ENCODE data around the gene KRTAP21-3. TPM values are rescaled to one million over a fixed set of nuclear protein-coding genes. Genes with fewer than 3 reads are reported as not detected.

KRTAP21-3 gene
- total and polyA plus RNA-seq, 2 donors (not counting 3 experiments of a cell fraction or from before 2014, with no cell fraction given): not detected

DNA sequence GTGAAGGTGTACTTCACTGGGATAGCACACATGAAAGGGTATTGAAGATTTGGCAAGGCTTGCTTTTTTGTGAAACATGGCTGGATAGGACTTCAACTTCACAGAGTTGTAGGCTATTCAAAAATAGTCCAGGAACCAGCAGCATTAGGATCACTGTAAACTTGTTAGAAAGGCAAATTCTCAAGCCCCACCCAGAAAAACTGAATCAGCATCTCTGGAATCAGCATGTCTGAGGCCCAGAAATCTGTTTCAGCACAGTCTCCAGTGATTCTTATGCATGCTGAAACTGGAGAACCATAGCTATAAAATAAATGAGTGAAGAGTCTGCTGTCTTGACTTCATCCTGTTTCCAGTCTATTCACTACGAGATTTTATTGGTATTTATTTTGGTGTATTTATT lies 8.1 kb upstream of the KRTAP21-3 start:
- Histone ChIP-seq H3K27ac (ENCODE audit: insufficient read depth, low read depth, low read length) (no peak overlapping the region), H2AFZ (ENCODE audit: low read depth, low read length) (no peak overlapping the region), H3K9ac (replicated peaks; ENCODE audit: extremely low read depth, insufficient read depth, low read length) (no peak overlapping the region), H3K27me3 (ENCODE audit: control insufficient read depth in 2 of 2, insufficient read depth in 2 of 2, low read length in 2 of 2) (no peaks in the 10 kb centered on the region), H3K4me1 (ENCODE audit: control insufficient read depth, extremely low read depth, insufficient read depth, low read length) (no peaks in the 10 kb centered on the region), H4K20me1 (replicated peaks; ENCODE audit: control insufficient read depth, extremely low read depth, insufficient read depth, low read length) (no peaks in the 10 kb centered on the region), H3K79me2 (ENCODE audit: control insufficient read depth, insufficient read depth, low read length) (no peaks in the 10 kb centered on the region), H3K9me3 (replicated peaks; ENCODE audit: control insufficient read depth, insufficient read depth, low read length) (peaks cover 5% of the 10 kb centered on the region), H3K9me1 (replicated peaks; ENCODE audit: control insufficient read depth, extremely low read depth, insufficient read depth, low read length) (no peaks in the 10 kb centered on the region), H3K4me3 (replicated peaks in 1 of 3; ENCODE audit: insufficient read depth in 1 of 3, low read depth in 1 of 3, low read length in 3 of 3) (no peak overlapping the region), H3K4me2 (ENCODE audit: insufficient read depth, low read length) (no peak overlapping the region), H3K36me3 (ENCODE audit: control insufficient read depth in 2 of 2, extremely low read depth in 1 of 2, insufficient read depth in 2 of 2, low read length in 2 of 2) (no peaks in the 10 kb centered on the region)
- FAIRE-seq: no peak
- no TSS peak for BruUV-seq (replicated peaks)
- ChIA-PET CTCF (no interaction called here), POLR2A (no interaction called here)
- intact Hi-C loops (cut with micrococcal nuclease) (no loop called here), dilution Hi-C loops (cut with MboI; ENCODE audit: extremely low pct_ligation_motif_present, low sequenced_read_pairs) (no loop called here)
- TF ChIP-seq MYC (IDR thresholded peaks at IDR 0.05; ENCODE audit: low read depth, low read length) (no peak), POLR2AphosphoS5 (IDR thresholded peaks at IDR 0.05; ENCODE audit: insufficient read depth, low read depth, low read length) (no peak), GATA2 (IDR thresholded peaks at IDR 0.05; ENCODE audit: insufficient read depth, insufficient read length, low read depth, low read length) (no peak), POLR2A (IDR thresholded peaks at IDR 0.05; ENCODE audit: low read depth, low read length) (no peak), JUN (IDR thresholded peaks at IDR 0.05; ENCODE audit: borderline replicate concordance, insufficient read depth, insufficient read length, low read depth) (no peak), FOS (IDR thresholded peaks at IDR 0.05; ENCODE audit: borderline replicate concordance, insufficient read depth, low read length) (no peak)
- no peak for DNase-seq (ENCODE audit: low read depth, low spot score)

DNA sequence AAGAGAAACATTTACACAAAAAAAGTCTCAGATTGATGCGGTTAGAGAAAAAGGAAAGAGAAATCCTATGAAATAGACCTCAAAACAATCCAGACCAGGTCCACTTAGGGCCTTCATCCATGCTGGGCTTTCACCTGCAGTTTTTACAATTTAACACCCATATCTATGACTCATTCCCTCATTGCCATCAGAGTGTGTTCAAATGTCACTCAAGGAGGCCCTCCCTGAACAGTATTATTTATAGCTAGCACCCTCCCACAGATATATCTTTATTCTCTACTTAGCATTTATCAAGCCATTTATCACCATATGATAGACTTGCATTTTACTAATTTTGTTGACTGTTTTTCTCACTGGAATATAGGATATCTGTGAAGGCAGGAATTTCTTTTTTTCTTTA lies 824 bp upstream of the KRTAP21-3 start:
- Histone ChIP-seq H3K79me2 (ENCODE audit: control insufficient read depth, insufficient read depth, low read length) (no peaks in the 10 kb centered on the region), H2AFZ (ENCODE audit: low read depth, low read length) (no peak overlapping the region), H3K27me3 (ENCODE audit: control insufficient read depth in 2 of 2, insufficient read depth in 2 of 2, low read length in 2 of 2) (no peaks in the 10 kb centered on the region), H3K4me1 (ENCODE audit: control insufficient read depth, extremely low read depth, insufficient read depth, low read length) (no peaks in the 10 kb centered on the region), H3K4me3 (replicated peaks in 1 of 3; ENCODE audit: insufficient read depth in 1 of 3, low read depth in 1 of 3, low read length in 3 of 3) (no peak overlapping the region), H3K9me1 (replicated peaks; ENCODE audit: control insufficient read depth, extremely low read depth, insufficient read depth, low read length) (no peaks in the 10 kb centered on the region), H3K27ac (ENCODE audit: insufficient read depth, low read depth, low read length) (no peak overlapping the region), H3K9me3 (replicated peaks; ENCODE audit: control insufficient read depth, insufficient read depth, low read length) (peaks cover 2% of the 10 kb centered on the region), H3K36me3 (ENCODE audit: control insufficient read depth in 2 of 2, extremely low read depth in 1 of 2, insufficient read depth in 2 of 2, low read length in 2 of 2) (no peaks in the 10 kb centered on the region), H3K4me2 (ENCODE audit: insufficient read depth, low read length) (no peak overlapping the region), H3K9ac (replicated peaks; ENCODE audit: extremely low read depth, insufficient read depth, low read length) (no peak overlapping the region), H4K20me1 (replicated peaks; ENCODE audit: control insufficient read depth, extremely low read depth, insufficient read depth, low read length) (no peaks in the 10 kb centered on the region)
- dilution Hi-C loops (cut with MboI; ENCODE audit: extremely low pct_ligation_motif_present, low sequenced_read_pairs): no loop called here
- FAIRE-seq: no peak
- DNase-seq (ENCODE audit: low read depth, low spot score): no peak
- no peak for TF ChIP-seq POLR2A (IDR thresholded peaks at IDR 0.05; ENCODE audit: low read depth, low read length)
- TF ChIP-seq, protein P1, sequence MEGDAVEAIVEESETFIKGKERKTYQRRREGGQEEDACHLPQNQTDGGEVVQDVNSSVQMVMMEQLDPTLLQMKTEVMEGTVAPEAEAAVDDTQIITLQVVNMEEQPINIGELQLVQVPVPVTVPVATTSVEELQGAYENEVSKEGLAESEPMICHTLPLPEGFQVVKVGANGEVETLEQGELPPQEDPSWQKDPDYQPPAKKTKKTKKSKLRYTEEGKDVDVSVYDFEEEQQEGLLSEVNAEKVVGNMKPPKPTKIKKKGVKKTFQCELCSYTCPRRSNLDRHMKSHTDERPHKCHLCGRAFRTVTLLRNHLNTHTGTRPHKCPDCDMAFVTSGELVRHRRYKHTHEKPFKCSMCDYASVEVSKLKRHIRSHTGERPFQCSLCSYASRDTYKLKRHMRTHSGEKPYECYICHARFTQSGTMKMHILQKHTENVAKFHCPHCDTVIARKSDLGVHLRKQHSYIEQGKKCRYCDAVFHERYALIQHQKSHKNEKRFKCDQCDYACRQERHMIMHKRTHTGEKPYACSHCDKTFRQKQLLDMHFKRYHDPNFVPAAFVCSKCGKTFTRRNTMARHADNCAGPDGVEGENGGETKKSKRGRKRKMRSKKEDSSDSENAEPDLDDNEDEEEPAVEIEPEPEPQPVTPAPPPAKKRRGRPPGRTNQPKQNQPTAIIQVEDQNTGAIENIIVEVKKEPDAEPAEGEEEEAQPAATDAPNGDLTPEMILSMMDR (IDR thresholded peaks at IDR 0.05; ENCODE audit: extremely low read depth in 1 of 2, insufficient read depth in 1 of 2, low read depth in 1 of 2, low read length in 2 of 2): no peak
- TF ChIP-seq EZH2 (IDR thresholded peaks at IDR 0.05; ENCODE audit: borderline replicate concordance, low read depth, low read length, severe bottlenecking): no peak
- TF ChIP-seq, protein P2, sequence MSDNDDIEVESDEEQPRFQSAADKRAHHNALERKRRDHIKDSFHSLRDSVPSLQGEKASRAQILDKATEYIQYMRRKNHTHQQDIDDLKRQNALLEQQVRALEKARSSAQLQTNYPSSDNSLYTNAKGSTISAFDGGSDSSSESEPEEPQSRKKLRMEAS (IDR thresholded peaks at IDR 0.05; ENCODE audit: insufficient read depth, insufficient read length): no peak
- no peak for TF ChIP-seq JUN (IDR thresholded peaks at IDR 0.05; ENCODE audit: borderline replicate concordance, insufficient read depth, insufficient read length, low read depth)
- TF ChIP-seq POLR2AphosphoS5 (IDR thresholded peaks at IDR 0.05; ENCODE audit: insufficient read depth, low read depth, low read length): no peak
- no peak for TF ChIP-seq FOS (IDR thresholded peaks at IDR 0.05; ENCODE audit: borderline replicate concordance, insufficient read depth, low read length)
- TF ChIP-seq MYC (IDR thresholded peaks at IDR 0.05; ENCODE audit: low read depth, low read length): no peak
- TF ChIP-seq GATA2 (IDR thresholded peaks at IDR 0.05; ENCODE audit: insufficient read depth, insufficient read length, low read depth, low read length): no peak
- CTCF ChIA-PET: interaction anchor here (0.6 kb wide), 1 partner anchor 13 kb away, joined by 3 read pairs; no protein-coding TSS in a partner anchor
- BruUV-seq (replicated peaks): no TSS peak
- POLR2A ChIA-PET: no interaction called here
- intact Hi-C loops (cut with micrococcal nuclease): no loop called here
